Chondrocyte (in vitro differentiated cells): Measurements from ENCODE around the gene BCL6B. TPM values are rescaled to one million over a fixed set of nuclear protein-coding genes. Genes with fewer than 3 reads are reported as not detected.
A peak's percentile ranks its signal among the peaks of the same experiment; 100 is the strongest.
"Not testable (repeated sequence)": the region's sequence is repeated elsewhere in the genome, so short reads cannot be mapped to it uniquely, and the experiment has no call there.

Source experiments
- DNase-seq: peaks from one replicate; pipeline ENCODE4 v3.0.0; 2021; ENCODE audit warnings: mixed read lengths, low spot score
- H3K27ac Mint-ChIP-seq: one replicate; pipeline ENCODE4 v1.8.0; 2021; ENCODE audit warnings: mild to moderate bottlenecking, moderate library complexity, mixed read lengths; ENCODE audit not compliant: unreplicated experiment
- H3K27me3 Mint-ChIP-seq: 2 replicates; pipeline ENCODE4 v1.8.0; 2021; ENCODE audit warnings: low read depth, mixed read lengths
- H3K36me3 Mint-ChIP-seq: 2 replicates; pipeline ENCODE4 v1.8.0; 2021; ENCODE audit warnings: low read depth, mixed read lengths
- H3K4me1 Mint-ChIP-seq: 2 replicates; pipeline ENCODE4 v1.8.0; 2021; ENCODE audit warnings: low read depth, mild to moderate bottlenecking, mixed read lengths
- H3K4me3 Mint-ChIP-seq: one replicate; pipeline ENCODE4 v1.8.0; 2021; ENCODE audit warnings: mild to moderate bottlenecking, moderate library complexity, mixed read lengths; ENCODE audit not compliant: unreplicated experiment
- H3K9me3 Mint-ChIP-seq: 2 replicates; pipeline ENCODE4 v1.8.0; 2021; ENCODE audit warnings: low read depth, mixed read lengths
- CTCF ChIP-seq: fragments of 200-600 bp; sonication (generic); IDR thresholded peaks from 2 replicates; pipeline ENCODE4 v1.5.0; 2021; ENCODE audit warnings: antibody characterized with exemption, mild to moderate bottlenecking, moderate library complexity
- long read RNA-seq: library from polyadenylated mRNA; stranded (forward); transcript quantifications from one replicate; pipeline ENCODE4 v2.0.0, GENCODE V29; 2021
- total RNA-seq: library from RNA; stranded (reverse); gene quantifications from 3 replicates; pipeline ENCODE4 v1.2.1, GENCODE V29; 2021

Gene BCL6B
- not detected in 3 replicates for total RNA-seq
- long read RNA-seq, result 0 reads

DNA sequence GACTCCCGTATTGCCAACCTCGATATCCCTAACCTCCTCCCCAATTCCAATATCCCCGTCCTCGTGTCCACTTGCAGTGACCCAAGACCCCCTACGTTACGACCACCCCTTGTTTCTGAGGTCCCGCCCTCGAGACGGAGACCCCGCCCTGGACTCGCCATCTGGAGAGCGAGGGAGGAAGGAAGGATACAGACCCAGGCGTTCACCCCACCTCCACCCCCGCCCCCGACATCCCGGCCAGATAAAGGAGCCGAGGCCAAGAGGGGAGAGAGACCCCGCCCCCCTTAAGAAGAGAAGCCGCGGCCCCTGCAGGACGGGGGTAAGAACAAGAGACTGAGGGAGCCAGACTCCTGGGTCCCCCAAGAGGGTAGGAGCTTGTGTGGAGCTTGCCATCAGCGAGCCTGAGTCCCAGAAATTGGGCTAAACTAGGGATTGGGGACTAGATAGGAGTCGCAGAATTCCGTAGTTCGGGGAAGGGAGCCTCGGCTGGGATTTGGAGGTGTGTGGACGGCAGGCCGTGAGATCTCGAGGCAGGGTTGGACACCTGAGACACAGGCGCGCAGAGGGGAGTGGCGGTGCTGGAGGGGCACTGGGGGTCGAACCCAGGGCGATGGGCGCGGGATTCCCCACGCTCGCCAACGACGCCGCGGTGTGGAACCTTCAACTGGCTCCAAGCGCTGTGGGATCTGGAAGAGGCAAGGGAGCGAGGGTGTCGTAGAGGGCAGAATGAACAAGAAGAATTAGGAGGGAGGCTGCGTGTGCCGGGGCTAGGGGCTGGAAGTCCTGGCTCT lies at the start of gene BCL6B:
Gene BCL6B (plus strand): TSS at position 270 of the 791 bp plus-strand sequence. CDS start 622 bp downstream, outside the sequence.
- Mint-ChIP-seq H3K36me3 (no peaks in the 10 kb centered on the region), H3K4me1 (peaks cover 17% of the 10 kb centered on the region), H3K27me3 (peaks cover 11% of the 10 kb centered on the region), H3K4me3 (peak within 1 kb of the TSS; percentile 44), H3K27ac (no peak within 1 kb of the TSS), H3K9me3 (no peaks in the 10 kb centered on the region)
- no peak for DNase-seq
- no peak for TF ChIP-seq CTCF

- H3K27ac Mint-ChIP-seq, H3K27me3 Mint-ChIP-seq, H3K9me3 Mint-ChIP-seq, H3K36me3 Mint-ChIP-seq, H3K4me1 Mint-ChIP-seq, H3K4me3 Mint-ChIP-seq, DNase-seq: not testable (repeated sequence)
These were observed 43.4 kb upstream of the BCL6B start for GRCh38 chr17:6979440-6979839.

DNA sequence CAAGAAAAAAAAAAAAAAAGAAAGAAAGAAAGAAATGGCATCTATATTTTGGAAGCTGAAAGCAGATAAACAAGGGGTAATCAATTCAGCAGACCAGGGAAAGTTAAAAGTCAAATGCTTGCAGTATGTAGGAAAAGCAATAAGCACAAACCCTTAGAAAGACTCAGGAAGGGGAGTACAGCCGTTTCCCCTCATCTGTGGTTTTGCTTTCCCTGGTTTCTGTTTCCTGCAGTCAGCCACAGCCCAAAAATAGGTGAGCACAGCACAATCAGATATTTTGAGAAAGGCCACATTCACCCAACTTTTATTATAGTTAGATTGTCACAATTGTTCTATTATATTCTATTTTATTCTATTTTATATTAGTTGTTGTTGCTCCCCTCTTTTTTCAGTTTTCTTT lies 41.4 kb upstream of the BCL6B start:
- peaks cover 3% of the 10 kb centered on the region for H3K36me3 Mint-ChIP-seq
- H3K9me3 Mint-ChIP-seq, result no peaks in the 10 kb centered on the region
- no peaks in the 10 kb centered on the region for H3K27me3 Mint-ChIP-seq
- no peak overlapping the region for H3K4me3 Mint-ChIP-seq
- TF ChIP-seq CTCF, result no peak
- H3K27ac Mint-ChIP-seq, result no peak overlapping the region
- no peaks in the 10 kb centered on the region for H3K4me1 Mint-ChIP-seq
- DNase-seq, result no peak

- Mint-ChIP-seq H3K27ac (no peak overlapping the region), H3K36me3 (peaks cover 3% of the 10 kb centered on the region), H3K4me1 (no peaks in the 10 kb centered on the region), H3K27me3 (no peaks in the 10 kb centered on the region), H3K4me3 (no peak overlapping the region), H3K9me3 (no peaks in the 10 kb centered on the region)
- no peak for TF ChIP-seq CTCF
- no peak for DNase-seq
These were observed 37.6 kb upstream of the BCL6B start for GRCh38 chr17:6985266-6985665.

GRCh38 chr17:6986676-6987075 lies 36.2 kb upstream of the BCL6B start:
- no peak for TF ChIP-seq CTCF
- Mint-ChIP-seq H3K27me3 (no peaks in the 10 kb centered on the region), H3K4me1 (no peaks in the 10 kb centered on the region), H3K4me3 (no peak overlapping the region), H3K27ac (no peak overlapping the region), H3K36me3 (peaks cover 1% of the 10 kb centered on the region), H3K9me3 (no peaks in the 10 kb centered on the region)
- DNase-seq, result no peak

- H3K4me3 Mint-ChIP-seq, result no peak overlapping the region
- peaks cover 1% of the 10 kb centered on the region for H3K36me3 Mint-ChIP-seq
- H3K27ac Mint-ChIP-seq, result no peak overlapping the region
- TF ChIP-seq CTCF, result no peak
- no peaks in the 10 kb centered on the region for H3K9me3 Mint-ChIP-seq
- H3K27me3 Mint-ChIP-seq, result no peaks in the 10 kb centered on the region
- H3K4me1 Mint-ChIP-seq, result peaks cover 2% of the 10 kb centered on the region
- no peak for DNase-seq
These were observed 33.1 kb upstream of the BCL6B start for GRCh38 chr17:6989779-6990178.

DNA sequence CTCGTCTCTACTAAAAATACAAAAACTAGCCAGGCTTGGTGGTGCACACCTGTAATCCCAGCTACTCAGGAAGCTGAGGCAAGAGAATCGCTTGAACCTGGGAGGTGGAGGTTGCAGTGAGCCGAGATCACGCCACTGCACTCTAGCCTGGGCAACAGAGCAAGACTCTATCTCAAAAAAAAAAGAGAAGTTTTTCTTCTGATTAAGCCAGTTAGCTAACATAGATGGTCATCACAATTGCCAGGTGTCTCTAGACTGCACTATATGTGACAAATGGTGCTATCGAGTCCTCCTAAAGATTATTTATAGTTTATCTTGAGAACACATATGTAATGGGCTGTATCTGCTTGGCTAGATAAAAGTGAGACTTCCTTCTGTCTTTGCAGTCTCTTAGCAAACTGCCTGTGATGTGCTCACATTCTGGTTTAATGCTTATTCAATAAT lies 29.2 kb upstream of the BCL6B start:
- not testable (repeated sequence) for H3K9me3 Mint-ChIP-seq, H3K27ac Mint-ChIP-seq, H3K4me1 Mint-ChIP-seq, H3K4me3 Mint-ChIP-seq, DNase-seq, H3K27me3 Mint-ChIP-seq
- H3K36me3 Mint-ChIP-seq, result peaks cover 14% of the 10 kb centered on the region
